ENCODE measurements around the gene CKAP2. TPM values are rescaled to one million over a fixed set of nuclear protein-coding genes. Genes with fewer than 3 reads are reported as not detected.

The CKAP2 gene
- total RNA-seq, 2 donors from 2014 or later, result 16.1 to 27.6 TPM

Other genes with a start within 250 kb of the CKAP2 start
- gene THSD1, start 49.3 kb upstream of the CKAP2 start, total RNA-seq, result under 1 TPM; 0.43 to 0.92 TPM
- 10 to 100 TPM; 34.1 to 42.7 TPM for gene VPS36, start 4.8 kb upstream of the CKAP2 start, total RNA-seq
- gene HNRNPA1L2, start 187.0 kb downstream of the CKAP2 start, total RNA-seq, result 10 to 100 TPM in 1 of 2 donors, 1 to 10 TPM in 1; 6.9 to 11.6 TPM
- 10 to 100 TPM; 49.0 to 58.1 TPM for gene SUGT1, start 197.4 kb downstream of the CKAP2 start, total RNA-seq

Measured in natural killer cell treated with Interleukin-12 subunit alpha and Interleukin-12 subunit beta and Interleukin-15 and Interleukin-18, amount 100 ng/mL, for 72 hours (primary cell).